Activated effector memory CD4-positive, alpha-beta T cell treated with anti-CD3 and anti-CD28 coated beads, Interleukin-2, amount 50 U/mL, for 16 hours (primary cell): ENCODE measurements around the gene SLC39A7.

Experiments
- DNase-seq: peaks from one replicate; pipeline ENCODE4 v3.0.0-alpha.2; 2020

SLC39A7 gene

DNA sequence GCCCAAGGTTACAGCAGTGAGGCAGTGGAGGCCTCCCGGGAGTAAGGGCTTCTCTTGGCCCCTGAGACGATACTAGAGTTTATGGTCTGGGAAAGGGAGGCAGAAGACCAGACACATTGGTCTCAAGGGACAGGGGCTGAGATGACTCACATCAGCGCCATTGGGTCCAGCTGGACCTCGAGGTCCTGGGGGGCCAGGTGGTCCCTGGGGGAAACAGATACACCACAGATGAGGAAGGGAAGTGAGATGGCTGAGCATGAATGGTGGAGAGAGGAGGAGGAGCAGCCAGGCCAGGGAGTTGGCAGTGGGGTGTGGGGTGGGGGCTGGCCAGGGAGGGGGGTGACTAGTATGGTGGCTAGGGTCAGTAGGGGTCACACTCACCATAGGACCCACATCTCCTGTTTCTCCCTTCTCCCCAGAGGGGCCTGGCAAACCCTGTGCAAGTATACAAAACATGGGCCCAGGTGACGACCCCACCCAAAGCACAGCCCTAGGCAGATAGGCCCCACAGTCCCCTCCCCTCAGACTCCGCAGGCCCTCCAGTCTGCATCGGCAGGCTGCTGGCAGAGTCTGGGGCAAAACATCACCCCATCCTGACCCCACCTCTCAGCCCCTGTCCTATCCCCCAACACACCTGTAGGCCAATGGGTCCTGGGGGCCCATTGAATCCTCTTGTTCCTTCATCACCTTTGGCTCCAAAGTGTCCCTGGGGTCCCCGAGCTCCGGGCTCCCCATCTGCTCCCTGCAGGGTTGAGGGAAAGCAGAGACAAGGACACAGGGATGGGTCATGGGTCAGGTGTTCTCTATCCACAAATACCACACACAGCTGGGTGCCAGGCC lies 30.3 kb upstream of the SLC39A7 start:
- peak; percentile 58 for DNase-seq

- no peak for DNase-seq
These were observed 29.4 kb upstream of the SLC39A7 start for GRCh38 chr6:33171016-33171879.

DNA sequence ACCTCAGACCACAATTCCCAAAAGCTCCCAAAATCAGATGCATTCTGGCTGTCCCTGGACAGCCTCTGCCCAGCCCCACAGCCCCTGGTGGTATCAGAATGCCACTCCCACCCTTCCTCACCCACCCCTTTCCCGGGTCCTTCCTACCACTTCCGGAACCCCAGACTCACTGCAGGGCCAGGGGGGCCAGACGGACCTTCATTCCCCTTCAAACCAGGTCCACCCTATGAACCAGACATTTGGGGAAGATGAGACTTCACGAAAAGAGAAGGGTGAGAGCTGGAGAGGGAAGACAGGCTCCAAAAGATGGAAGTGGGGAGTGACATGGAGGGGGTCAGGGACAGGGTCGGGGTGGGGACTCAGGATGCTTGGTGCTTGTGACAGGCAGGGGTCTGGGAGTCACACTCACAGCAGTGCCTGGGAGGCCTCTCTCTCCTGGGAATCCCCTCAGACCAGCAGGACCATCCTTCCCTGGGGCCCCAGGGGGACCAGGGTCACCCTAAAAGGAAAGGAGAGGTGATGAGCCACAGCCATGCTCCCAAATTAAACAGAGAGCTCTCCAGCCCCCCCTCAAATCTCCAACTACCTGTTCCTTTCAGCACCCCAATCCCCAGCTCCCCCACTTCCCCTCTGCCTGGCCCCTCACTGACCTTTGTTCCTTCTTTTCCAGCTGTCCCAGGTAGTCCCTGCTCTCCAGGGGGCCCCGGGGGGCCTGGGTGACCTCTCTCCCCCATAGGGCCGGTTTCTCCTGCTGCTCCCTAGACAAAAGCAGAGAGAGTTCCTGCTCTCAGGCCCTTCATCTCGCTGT lies 28.6 kb upstream of the SLC39A7 start:
- DNase-seq = no peak

DNA sequence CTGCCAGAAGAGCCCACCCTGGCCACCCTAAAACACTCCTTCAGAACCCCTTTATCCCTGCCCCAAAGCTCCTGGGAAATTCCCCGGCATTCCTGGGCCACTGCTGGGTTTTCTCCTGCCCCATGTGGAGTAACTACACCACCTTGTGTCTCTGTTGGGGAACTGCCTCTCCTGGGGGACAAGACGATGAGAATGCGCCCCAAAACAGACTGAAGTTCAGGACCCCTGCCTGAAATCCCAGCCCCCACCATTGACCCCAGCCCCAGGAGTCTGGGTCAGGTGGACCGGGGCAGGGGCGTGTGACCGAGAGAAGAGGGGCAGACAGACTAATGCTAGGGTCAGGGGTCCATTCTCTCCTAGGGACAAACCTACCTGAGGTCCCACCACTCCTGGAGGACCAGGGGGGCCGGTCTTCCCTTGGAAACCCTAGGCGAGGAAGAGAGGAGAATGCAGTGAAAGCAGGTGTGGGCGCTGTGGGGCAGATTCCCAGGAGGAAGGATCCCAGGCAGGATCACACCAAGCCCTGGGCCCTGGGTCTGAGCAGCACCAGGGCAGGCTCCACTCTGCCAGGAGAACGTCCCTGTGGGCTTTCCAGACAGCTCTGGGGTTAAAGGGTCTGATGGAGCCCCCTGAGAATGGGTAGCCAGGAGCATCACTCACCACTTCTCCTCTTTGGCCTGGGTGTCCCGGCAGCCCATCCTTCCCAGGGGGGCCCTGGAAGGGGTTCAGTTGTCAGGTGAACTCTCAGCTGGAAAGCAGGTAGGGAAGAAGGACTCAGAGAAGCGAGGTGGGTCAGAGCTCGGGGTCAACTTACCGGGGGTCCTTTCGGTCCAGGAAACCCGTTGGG lies 27.8 kb upstream of the SLC39A7 start:
- no peak for DNase-seq

DNA sequence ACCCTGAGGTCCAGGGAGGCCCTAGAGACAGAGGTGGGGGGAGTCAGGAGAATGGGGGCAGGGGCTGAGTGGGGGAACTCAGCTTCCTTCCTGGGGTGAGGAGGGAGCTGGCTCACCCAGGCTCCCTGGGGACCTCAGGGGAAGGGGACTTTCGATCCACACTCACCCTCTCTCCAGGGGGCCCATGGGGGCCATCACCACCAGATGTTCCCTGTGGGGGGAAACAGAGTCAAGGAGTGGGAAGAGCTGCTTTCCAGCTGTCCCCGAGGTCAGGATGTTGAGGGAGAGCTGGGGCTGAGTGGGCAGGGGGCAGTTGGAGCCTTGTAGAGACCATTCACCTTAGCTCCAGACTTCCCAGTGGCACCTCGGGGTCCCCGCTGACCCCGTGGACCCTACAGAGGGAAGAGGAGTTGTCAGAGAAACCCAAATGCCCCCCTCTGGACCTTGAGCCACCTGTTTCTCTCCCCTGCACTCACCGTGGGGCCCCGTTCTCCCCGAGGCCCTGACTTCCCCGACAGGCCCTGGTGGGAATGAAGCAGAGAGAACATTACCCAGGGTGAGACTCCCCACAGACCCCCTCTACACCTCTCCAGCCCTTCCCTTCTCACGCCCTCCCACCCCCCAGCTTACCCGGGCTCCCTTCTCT lies 27.0 kb upstream of the SLC39A7 start:
- no peak for DNase-seq

DNA sequence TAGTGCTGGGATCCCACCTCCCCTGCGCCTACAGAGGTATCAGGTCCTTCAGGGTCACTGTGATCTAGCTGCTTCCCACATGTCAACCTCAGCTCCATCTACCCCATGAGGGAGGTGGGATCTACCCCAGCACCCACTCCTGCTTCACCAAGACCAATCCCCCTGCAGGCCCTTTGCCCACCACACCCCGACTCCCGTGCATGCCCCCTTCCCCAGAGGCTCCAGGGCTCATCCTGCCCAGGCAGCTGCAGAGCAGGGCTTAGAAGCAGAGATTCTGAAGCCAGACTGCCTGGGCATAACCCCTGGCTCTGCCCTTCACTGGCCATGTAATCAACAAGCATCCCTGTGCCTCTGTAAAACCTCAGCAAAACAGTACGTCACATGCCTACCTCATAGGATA lies 25.9 kb upstream of the SLC39A7 start:
- DNase-seq = no peak

DNA sequence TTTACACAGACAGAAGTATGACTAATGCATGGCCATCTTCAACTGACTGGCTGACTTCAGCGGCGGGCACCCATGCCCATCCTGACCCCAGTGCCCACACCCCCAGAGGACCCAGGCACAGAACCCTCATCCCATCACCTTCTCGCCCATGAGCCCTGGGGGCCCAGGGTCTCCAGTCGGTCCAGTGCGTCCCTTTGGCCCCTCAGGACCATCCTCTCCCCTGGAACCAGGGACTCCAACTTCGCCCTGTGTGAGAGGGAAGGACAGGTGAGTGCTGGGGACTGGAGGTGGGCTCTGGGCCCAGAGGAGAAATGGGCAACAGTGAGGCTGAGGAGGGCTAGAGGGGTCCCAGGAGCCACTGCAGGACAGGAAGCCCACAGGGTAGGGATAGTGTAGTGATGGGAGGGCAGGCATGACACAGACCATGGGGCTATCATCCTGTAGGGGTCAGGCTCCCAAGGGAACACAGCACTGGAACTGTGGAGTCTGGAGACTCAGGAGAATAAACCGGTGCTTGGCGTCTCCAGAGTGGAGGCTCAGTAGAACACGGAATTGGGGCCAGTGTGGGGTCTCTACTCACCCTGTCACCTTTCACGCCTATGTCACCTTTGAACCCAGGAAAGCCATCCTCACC lies 25.1 kb upstream of the SLC39A7 start:
- DNase-seq = no peak

DNA sequence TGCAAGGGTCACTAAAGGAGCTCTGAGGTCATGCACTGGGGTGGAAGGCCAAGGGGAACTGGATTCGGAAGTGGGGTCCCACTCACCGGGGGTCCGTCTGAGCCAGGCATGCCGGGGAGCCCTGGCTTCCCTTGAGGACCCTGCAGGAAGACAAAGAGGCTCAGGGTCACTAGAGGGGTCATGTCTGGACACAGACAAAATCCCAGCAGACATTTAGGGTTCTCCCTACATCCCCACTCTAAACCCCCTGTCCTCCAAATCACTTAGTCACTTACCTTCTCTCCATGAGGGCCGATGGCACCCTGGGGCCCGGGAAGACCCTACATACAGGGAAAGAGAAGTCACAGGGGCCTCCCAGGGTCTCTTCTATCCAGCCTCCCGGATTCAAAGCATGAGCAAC lies 23.8 kb upstream of the SLC39A7 start:
- DNase-seq = no peak

DNA sequence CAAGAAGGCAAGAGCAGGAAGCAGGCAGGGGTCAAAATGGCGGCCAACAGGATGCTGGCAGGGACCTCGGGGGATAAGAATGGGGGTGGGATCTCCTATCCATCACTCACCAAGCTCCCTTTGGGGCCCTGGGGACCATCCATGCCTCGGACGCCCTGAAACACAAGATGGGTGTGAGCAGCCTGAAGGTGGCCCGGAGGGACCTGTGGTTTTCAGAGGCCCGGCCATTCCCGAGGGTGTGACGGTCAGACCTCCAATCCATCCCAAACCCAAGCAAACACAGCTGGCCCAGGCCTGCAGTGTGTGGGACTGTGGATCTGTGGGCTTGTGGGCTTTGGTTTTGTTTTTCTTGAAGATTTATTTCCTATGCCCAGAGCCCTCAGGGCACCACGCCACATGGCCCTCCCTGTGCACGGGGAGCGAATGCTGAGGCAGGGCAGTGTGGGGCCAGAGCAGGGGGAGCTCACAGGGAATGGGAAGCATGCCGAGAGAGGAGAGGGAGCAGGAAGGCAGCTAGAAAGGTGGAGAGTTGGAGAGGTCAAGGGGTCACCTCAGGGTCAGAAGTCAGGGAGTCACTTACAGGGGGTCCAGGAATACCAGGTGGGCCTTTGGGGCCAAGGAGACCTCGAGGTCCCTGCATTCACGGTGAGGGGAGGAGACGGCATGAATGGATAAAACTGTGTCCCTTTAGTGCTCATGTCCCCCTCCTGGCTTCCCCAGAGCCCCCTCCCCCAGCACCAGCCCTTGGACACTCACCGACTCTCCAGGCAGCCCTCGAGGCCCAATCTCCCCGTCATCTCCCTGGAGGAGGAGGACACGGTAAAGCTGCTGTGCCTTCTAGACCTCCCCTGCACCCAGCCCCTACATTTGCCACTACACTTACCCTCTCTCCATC lies 22.9 kb upstream of the SLC39A7 start:
- no peak for DNase-seq

DNA sequence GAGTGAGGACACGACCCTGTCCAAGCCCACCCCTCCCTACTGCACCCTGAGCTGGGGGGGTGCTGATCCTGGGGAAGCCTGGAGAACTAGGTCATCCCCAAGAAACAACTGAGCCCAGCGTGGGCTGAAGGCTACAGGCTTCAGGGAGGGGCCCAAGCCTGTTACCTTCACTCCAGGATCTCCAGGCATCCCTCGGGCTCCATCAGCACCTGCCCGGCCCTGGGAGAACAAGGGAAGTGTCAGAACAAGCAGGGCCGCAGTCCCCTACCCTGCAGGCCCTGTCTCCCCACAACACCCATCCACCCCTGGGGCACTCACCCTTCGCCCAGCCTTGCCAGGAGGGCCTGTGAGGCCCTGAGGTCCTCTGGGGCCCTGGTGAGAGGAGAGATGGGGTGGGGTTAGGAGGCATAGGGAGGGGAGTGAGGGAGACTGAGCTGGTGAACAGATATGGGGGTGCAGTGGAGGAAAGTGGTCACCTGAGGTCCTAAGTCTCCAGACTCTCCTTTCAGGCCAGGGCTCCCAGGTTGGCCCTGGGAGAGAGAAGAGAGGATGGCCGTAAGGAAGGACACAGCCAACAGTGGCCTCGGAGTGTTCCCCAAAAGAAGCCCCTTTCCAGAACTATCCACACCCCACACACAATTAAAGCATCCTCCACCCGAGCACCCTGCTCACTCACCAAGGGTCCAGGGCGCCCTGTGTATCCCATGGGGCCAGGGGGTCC lies 21.8 kb upstream of the SLC39A7 start:
- DNase-seq = no peak

- DNase-seq = no peak
These were observed 19.5 kb upstream of the SLC39A7 start for GRCh38 chr6:33181141-33181540.

DNA sequence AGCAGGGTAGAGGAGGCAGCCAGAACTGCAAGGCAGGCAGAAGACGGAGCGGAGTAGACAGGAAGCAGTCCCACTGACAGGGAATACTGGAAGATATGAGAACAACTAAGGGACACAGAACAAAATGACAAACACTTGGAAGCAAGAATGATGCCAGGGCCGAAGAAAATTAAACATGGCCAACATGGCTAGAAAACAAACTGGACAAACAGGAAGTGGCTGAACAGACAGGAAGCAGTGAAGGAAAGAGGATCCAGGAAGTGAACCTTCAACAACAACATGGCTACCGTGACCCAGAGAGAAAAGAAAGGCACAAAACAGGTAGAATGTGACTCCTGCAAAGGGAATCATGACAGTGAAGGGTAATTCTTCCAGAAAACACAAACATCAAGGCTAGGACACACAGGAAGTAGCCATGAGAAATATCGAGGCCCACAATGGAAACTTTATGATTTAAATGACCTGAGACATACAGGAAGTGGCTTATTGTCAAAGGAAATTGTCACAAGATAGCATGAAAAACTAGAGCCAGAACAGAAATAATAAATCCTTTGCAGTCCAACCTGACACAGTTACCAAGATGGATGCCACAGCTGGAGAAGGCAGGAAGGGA lies 17.5 kb upstream of the SLC39A7 start:
- DNase-seq = no peak

GRCh38 chr6:33185190-33185589 lies 15.5 kb upstream of the SLC39A7 start:
- no peak for DNase-seq

DNA sequence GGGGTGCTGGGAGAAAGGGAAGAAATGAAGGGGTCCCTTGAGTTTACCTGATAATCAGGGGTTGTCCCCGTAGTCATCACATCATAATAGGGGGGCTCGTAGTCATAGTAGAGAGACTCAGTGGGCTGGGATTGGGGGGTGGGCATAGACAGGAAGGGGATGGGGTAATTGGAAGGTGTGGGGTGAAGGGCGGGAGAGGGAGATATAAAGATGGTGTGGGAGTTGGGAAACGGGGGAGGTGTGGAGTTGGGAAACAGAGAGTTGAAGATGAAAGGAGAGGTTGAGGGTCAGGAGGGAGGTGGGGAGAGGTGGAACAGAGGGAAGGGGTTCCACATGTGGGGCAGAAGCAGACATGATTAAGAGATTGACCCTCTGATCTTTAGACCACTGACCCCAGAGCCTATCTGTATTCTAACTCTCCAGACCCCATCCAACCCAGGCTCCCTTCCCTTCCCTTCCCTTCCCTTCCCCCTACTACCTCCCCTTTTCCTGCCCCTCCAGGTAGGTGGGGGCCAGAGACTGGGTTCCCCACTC lies 14.9 kb upstream of the SLC39A7 start:
- DNase-seq = no peak

GRCh38 chr6:33187809-33188208 lies 12.9 kb upstream of the SLC39A7 start:
- no peak for DNase-seq

GRCh38 chr6:33189164-33189563 lies 11.5 kb upstream of the SLC39A7 start:
- DNase-seq = no peak

- DNase-seq = no peak
These were observed 10.8 kb upstream of the SLC39A7 start for GRCh38 chr6:33189625-33190448.
